Measurements from ENCODE around the gene CABP7. TPM values are rescaled to one million over a fixed set of nuclear protein-coding genes. Genes with fewer than 3 reads are reported as not detected.
A peak's percentile ranks its signal among the peaks of the same experiment; 100 is the strongest.

CABP7 gene
- total RNA-seq, 1 donor from 2014 or later, result 0.12 TPM

- TF ChIP-seq CTCF (IDR thresholded peaks at IDR 0.05; ENCODE audit: unreplicated experiment), result no peak
- no peak for DNase-seq (ENCODE audit: low spot score, unreplicated experiment)
- Mint-ChIP-seq H3K27ac (no peak overlapping the region), H3K4me3 (ENCODE audit: low read depth) (no peak overlapping the region), H3K9me3 (ENCODE audit: low read depth) (no peaks in the 10 kb centered on the region), H3K4me1 (ENCODE audit: low read depth) (no peaks in the 10 kb centered on the region), H3K27me3 (no peaks in the 10 kb centered on the region), H3K36me3 (ENCODE audit: insufficient read depth) (no peaks in the 10 kb centered on the region)
These were observed 36.1 kb downstream of the CABP7 start for GRCh38 chr22:29755889-29756288.

- Mint-ChIP-seq H3K4me1 (ENCODE audit: low read depth) (no peaks in the 10 kb centered on the region), H3K4me3 (ENCODE audit: low read depth) (no peak overlapping the region), H3K27me3 (no peaks in the 10 kb centered on the region), H3K36me3 (ENCODE audit: insufficient read depth) (no peaks in the 10 kb centered on the region), H3K27ac (no peak overlapping the region), H3K9me3 (ENCODE audit: low read depth) (no peaks in the 10 kb centered on the region)
- no peak for TF ChIP-seq CTCF (IDR thresholded peaks at IDR 0.05; ENCODE audit: unreplicated experiment)
- DNase-seq (ENCODE audit: low spot score, unreplicated experiment), result no peak
These were observed 36.5 kb downstream of the CABP7 start for GRCh38 chr22:29756341-29756740.

- Mint-ChIP-seq H3K27me3 (no peaks in the 10 kb centered on the region), H3K4me3 (ENCODE audit: low read depth) (no peak overlapping the region), H3K27ac (no peak overlapping the region), H3K9me3 (ENCODE audit: low read depth) (no peaks in the 10 kb centered on the region), H3K4me1 (ENCODE audit: low read depth) (no peaks in the 10 kb centered on the region), H3K36me3 (ENCODE audit: insufficient read depth) (no peaks in the 10 kb centered on the region)
- no peak for DNase-seq (ENCODE audit: low spot score, unreplicated experiment)
- no peak for TF ChIP-seq CTCF (IDR thresholded peaks at IDR 0.05; ENCODE audit: unreplicated experiment)
These were observed 37.3 kb downstream of the CABP7 start for GRCh38 chr22:29757096-29757495.

GRCh38 chr22:29758068-29758622 is 38.3 kb downstream of the CABP7 start:
- Mint-ChIP-seq H3K9me3 (ENCODE audit: low read depth) (no peaks in the 10 kb centered on the region), H3K27ac (no peak overlapping the region), H3K4me3 (ENCODE audit: low read depth) (no peak overlapping the region), H3K36me3 (ENCODE audit: insufficient read depth) (no peaks in the 10 kb centered on the region), H3K27me3 (no peaks in the 10 kb centered on the region), H3K4me1 (ENCODE audit: low read depth) (no peaks in the 10 kb centered on the region)
- no peak for DNase-seq (ENCODE audit: low spot score, unreplicated experiment)
- no peak for TF ChIP-seq CTCF (IDR thresholded peaks at IDR 0.05; ENCODE audit: unreplicated experiment)

GRCh38 chr22:29758959-29759358 is 39.2 kb downstream of the CABP7 start:
- Mint-ChIP-seq H3K27ac (peak overlapping the region; percentile 25), H3K36me3 (ENCODE audit: insufficient read depth) (no peaks in the 10 kb centered on the region), H3K4me3 (ENCODE audit: low read depth) (no peak overlapping the region), H3K27me3 (no peaks in the 10 kb centered on the region), H3K4me1 (ENCODE audit: low read depth) (no peaks in the 10 kb centered on the region), H3K9me3 (ENCODE audit: low read depth) (no peaks in the 10 kb centered on the region)
- TF ChIP-seq CTCF (IDR thresholded peaks at IDR 0.05; ENCODE audit: unreplicated experiment), result no peak
- no peak for DNase-seq (ENCODE audit: low spot score, unreplicated experiment)
